Measurements from ENCODE around the gene C10orf90.

GRCh38 chr10:126634347-126634746 lies 36.1 kb downstream of the C10orf90 start:
- no peak for TF ChIP-seq RARB (CRISPR knock-in tag; IDR thresholded peaks at IDR 0.05)
- no peak for TF ChIP-seq PATZ1 (CRISPR knock-in tag; IDR thresholded peaks at IDR 0.05; ENCODE audit: borderline replicate concordance)
- no peak for TF ChIP-seq ARNTL (CRISPR knock-in tag; IDR thresholded peaks at IDR 0.05; ENCODE audit: borderline replicate concordance, low read depth)
- TF ChIP-seq CSDC2 (CRISPR knock-in tag; IDR thresholded peaks at IDR 0.05) = no peak
- no peak for TF ChIP-seq TOX (CRISPR knock-in tag; IDR thresholded peaks at IDR 0.05; ENCODE audit: borderline replicate concordance)
- TF ChIP-seq ZC3H10 (CRISPR knock-in tag; IDR thresholded peaks at IDR 0.05) = no peak
- TF ChIP-seq ESRRG (CRISPR knock-in tag; IDR thresholded peaks at IDR 0.05) = no peak
- no peak for TF ChIP-seq SNAI2 (CRISPR knock-in tag; IDR thresholded peaks at IDR 0.05)
- TF ChIP-seq POU6F1 (CRISPR knock-in tag; IDR thresholded peaks at IDR 0.05; ENCODE audit: borderline replicate concordance, low read depth) = no peak
- TF ChIP-seq ISL1 (CRISPR knock-in tag; IDR thresholded peaks at IDR 0.05) = no peak
- no peak for TF ChIP-seq OSR1 (CRISPR knock-in tag; IDR thresholded peaks at IDR 0.05)
- TF ChIP-seq ZFP3 (CRISPR knock-in tag; IDR thresholded peaks at IDR 0.05) = no peak
- no peak for TF ChIP-seq TSHZ2 (CRISPR knock-in tag; IDR thresholded peaks at IDR 0.05)
